Measurements from ENCODE around the gene OR7G1. TPM values are rescaled to one million over a fixed set of nuclear protein-coding genes. Genes with fewer than 3 reads are reported as not detected.

Gene OR7G1, protein sequence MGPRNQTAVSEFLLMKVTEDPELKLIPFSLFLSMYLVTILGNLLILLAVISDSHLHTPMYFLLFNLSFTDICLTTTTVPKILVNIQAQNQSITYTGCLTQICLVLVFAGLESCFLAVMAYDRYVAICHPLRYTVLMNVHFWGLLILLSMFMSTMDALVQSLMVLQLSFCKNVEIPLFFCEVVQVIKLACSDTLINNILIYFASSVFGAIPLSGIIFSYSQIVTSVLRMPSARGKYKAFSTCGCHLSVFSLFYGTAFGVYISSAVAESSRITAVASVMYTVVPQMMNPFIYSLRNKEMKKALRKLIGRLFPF
- not detected in 2 replicates for total RNA-seq

DNA sequence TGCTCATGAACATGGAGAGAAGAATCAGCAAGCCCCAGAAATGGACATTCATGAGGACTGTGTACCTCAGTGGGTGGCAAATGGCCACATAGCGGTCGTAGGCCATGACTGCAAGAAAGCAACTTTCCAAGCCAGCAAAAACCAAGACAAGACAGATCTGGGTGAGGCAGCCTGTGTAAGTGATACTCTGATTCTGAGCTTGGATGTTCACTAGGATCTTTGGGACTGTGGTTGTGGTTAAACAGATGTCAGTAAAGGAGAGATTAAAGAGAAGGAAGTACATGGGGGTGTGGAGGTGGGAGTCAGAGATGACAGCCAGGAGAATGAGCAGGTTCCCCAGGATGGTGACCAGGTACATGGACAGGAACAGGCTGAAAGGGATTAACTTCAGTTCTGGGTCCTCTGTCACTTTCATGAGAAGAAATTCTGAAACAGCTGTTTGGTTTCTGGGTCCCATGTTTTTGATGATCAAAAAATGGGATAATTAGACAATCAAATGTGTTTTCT is at the start of gene OR7G1:
TSS of gene OR7G1 (minus strand) at position 457 of the 507 bp plus-strand sequence. CDS start at position 457, 0 bp downstream.
- intact Hi-C loops (cut with micrococcal nuclease) = no loop called here

DNA sequence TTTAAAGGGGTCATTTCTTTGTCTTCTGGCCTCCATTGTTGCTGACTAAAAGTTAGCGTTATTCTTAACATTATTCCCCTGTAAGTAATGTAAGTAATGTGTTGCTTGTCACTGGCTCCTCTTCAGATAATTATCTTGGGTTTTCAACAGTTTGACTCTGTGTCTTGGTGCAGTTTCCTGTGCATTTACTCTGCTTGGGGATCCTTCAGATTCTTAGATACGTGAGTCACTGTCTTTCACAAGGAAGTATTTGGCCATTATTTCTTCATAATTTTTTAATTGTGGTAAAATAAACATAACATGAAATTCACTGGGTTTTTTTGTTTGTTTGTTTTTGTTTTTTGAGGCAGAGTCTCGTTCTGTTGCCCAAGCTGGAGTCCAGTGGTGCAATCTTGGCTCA is 49.7 kb upstream of the OR7G1 start:
- intact Hi-C loops (cut with micrococcal nuclease) = no loop called here

- intact Hi-C loops (cut with micrococcal nuclease) = no loop called here
Measured at GRCh38 chr19:9161427-9161826, 45.9 kb upstream of the OR7G1 start.

DNA sequence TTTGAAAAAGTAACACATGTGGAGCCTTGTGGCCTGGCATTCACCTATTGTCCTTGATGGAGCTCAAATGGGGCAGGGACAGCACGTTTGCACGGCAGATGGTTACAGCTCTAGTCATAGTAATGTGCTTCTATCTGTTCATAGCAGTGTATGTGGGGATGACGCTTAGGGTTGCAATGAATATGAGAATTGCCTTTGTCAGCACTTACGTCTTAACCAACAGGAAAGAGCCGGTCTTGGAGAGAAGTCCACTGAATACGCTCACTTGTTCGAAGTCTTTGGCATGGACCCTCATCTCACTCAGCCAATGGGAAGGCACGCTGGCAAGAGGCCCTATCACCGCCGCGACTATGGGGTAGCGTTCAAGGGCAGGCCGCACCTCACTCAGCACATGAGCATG is 44.3 kb upstream of the OR7G1 start:
- intact Hi-C loops (cut with micrococcal nuclease) = no loop called here

DNA sequence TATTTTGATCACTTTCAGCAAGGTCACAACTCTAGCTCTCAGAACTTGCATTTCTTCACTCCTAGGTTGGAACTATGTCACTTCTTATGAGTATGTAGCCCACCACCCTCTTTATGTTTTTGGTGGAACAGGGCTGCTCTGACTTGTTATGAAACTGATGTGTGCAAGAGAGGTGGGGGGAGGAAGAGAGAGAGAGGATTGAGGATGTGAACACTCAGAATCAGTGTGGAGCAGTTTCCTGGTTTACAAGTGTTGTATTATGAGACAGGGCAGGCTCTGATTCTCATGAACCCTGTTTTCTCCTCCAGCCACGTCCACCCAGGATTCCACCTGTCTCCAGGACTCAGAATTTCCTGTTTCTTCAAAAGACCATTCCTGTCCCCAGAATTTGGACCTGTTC is 40.7 kb upstream of the OR7G1 start:
- intact Hi-C loops (cut with micrococcal nuclease) = no loop called here

- intact Hi-C loops (cut with micrococcal nuclease) = no loop called here
Measured at GRCh38 chr19:9155591-9155990, 40.0 kb upstream of the OR7G1 start.

DNA sequence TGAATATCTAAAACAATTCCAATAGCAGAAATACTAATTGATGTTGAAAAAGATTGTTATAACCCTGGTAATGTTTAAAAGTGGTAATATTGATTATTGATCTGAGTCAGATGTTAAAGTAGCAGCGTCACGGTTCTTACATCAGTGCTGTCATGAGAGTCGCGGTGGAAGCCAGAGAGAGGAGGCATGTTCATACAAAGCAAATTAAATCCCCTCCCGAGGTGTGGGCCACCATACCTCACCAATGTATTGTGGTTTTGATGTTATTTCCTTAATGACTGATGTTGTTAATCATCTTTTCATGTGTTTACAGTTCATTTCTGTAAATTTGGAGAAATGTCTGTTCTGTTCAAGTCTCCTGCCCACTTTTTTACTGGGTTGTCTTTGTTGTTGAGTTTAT is 35.8 kb upstream of the OR7G1 start:
- intact Hi-C loops (cut with micrococcal nuclease) = no loop called here

DNA sequence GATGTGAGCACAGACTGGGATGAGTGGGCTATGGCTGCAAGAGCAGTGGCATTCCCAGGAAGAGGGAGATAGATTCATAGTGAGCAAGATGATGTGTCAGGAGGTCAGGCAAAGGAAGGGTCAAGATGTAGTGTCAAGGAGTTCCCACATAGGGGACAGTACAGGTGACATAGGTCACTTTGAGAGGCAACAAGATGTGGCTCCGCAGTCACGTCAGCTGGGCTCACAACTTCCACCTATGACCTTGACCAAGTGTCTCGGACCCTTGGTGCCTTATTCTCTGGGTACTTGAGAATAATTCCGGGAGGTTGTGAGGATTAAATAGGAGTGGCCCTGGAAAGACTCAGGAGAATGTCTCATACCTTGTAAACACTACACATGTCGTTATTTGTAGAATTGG is 35.1 kb upstream of the OR7G1 start:
- intact Hi-C loops (cut with micrococcal nuclease) = no loop called here

DNA sequence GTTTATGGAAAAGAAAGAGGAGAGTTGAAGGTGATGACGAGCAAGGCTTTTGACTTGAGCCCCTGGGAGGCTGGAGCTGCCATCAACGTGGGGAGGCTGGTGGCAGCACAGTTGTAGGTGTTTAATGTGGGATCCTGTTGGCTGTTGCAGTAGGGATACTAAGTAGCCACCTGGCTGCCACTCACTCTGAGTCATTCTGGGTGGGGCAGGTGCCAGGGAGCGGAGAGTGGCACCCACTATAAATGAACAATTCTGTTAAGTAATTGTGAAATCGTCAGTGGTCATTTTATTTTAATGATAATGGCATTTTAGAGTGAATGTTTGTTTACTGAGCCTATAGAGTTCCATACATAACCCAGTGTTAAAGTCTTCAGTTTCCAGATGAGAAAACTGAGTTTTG is 34.4 kb upstream of the OR7G1 start:
- intact Hi-C loops (cut with micrococcal nuclease) = no loop called here

- intact Hi-C loops (cut with micrococcal nuclease) = no loop called here
Measured at GRCh38 chr19:9148697-9149096, 33.1 kb upstream of the OR7G1 start.

DNA sequence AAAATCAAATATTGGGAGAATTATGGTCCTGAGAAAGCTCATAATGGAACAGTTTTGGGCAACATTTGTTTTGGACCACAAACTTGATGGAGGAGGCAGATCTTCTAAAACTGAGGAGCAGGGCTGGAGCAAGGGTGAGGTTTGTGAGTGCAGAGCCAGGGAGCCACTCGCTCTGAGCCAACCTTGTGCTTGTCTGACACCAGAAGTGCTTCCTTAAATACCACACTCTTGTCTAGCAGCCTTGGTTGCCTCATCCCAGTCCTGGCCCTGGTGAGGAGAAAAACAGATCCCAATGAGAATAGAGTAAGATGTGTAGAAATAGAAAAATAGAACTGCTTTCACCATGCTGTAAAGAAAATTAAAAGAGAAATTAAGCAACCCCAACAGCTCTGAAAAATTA is 31.3 kb upstream of the OR7G1 start:
- intact Hi-C loops (cut with micrococcal nuclease) = no loop called here

DNA sequence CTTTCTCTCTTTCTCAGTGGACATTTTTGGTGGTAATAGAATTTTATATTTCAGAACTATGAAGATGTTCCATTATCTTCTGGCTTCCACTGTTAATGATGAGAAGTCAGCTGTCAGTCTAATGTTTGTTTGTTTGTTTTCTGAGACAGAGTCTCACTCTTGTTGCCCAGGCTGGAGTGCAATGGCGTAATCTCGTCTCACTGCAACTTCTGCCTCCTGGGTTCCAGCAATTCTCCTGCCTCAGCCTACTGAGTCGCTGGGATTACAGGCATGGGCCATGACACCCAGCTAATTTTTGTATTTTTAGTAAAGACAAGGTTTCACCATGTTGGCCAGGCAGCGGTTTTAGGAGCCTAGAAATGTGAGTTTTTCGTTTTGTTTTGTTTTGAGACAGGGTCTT is 29.4 kb upstream of the OR7G1 start:
- intact Hi-C loops (cut with micrococcal nuclease) = loop anchor here (5.0 kb wide), 1 partner anchor 952 kb away; no protein-coding TSS in a partner anchor

DNA sequence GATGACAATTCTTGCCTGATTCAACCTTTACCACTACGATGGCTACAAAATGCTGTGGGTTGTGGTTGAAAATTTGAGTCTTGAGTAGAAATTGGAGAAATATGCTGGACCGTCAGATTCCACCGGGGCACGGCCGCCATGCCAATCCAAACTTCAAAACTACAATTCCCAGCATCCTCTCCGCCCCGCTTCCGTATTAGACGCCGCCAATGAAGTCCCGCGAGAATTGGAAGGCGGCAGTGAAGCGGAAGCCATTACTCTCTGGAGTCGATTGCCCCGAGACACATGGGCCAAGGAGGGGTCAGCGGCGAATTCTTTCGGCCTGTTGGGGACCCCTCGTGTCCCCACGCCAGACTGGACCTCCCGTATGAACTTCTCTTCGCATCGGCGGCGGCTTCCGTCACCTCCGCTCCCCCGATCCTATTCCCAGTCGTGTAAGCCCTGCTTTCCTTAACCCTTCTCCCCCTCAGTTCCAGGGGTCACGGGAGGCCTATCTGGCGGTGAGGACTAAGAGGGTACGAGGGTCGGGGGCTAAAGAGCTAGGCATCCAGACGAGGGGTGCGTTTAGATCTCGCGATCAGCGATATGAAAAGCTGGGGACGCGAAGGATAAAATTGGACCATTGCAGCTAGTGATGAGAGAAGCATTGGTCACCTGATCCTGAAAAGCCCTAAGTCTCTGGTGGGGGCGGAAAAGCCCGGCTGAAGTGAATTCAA is 24.8 kb upstream of the OR7G1 start, which contains the start of gene ZNF317:
TSS of gene ZNF317 (plus strand) at position 239 of the 716 bp plus-strand sequence. CDS start 15,620 bp downstream, outside the sequence.
- intact Hi-C loops (cut with micrococcal nuclease) = loop anchor here (1.0 to 5.0 kb wide), 7 partner anchors 169 to 957 kb away; partner anchors contain the start of genes FBXL12, MBD3L1, ZNF266 and ZNF558

- intact Hi-C loops (cut with micrococcal nuclease) = loop anchor here (1.0 to 5.0 kb wide), 8 partner anchors 170 to 958 kb away; partner anchors contain the start of genes FBXL12, MBD3L1, ZNF266 and ZNF558
Measured at GRCh38 chr19:9139609-9140158, 24.1 kb upstream of the OR7G1 start.

DNA sequence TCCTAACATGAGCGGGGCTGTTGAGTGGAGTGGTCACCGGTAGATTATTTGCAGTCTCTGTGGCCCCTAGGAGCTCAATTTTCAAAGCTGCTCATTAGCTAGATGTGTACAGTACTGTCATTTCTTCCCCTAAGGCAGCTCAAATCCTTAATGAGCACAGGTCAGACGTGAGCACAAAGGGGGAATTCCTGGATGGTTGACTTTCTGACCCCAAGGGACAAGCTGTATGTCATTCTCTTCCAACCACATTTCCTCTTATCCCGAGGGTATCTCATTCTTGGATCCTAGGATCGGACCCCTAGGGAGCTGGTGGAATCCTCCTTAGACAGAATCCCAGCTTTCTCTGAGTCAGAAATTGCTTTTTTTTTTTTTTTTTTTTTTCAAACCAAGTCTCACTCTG is 16.9 kb upstream of the OR7G1 start:
- intact Hi-C loops (cut with micrococcal nuclease) = no loop called here

DNA sequence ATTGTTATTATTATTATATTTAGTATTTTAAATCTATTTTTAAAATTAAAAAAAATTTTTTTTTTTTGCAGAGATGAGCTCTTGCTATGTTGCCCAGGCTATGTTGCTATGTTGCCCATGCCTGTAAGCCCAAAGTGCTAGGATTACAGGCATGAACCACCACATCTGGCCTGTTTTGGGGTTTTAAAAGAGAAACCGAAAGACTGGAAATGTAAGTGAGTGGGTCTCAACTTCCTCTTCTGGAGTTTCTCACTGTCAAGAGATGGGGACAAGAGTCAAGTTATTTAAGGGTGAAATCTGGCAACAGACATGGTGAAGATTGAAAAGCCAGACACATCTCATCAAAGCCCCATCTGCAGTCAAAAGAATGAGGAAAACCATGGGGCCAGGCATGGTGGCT is 15.4 kb upstream of the OR7G1 start:
- intact Hi-C loops (cut with micrococcal nuclease) = no loop called here

GRCh38 chr19:9128171-9128570 is 12.6 kb upstream of the OR7G1 start:
- intact Hi-C loops (cut with micrococcal nuclease) = no loop called here

DNA sequence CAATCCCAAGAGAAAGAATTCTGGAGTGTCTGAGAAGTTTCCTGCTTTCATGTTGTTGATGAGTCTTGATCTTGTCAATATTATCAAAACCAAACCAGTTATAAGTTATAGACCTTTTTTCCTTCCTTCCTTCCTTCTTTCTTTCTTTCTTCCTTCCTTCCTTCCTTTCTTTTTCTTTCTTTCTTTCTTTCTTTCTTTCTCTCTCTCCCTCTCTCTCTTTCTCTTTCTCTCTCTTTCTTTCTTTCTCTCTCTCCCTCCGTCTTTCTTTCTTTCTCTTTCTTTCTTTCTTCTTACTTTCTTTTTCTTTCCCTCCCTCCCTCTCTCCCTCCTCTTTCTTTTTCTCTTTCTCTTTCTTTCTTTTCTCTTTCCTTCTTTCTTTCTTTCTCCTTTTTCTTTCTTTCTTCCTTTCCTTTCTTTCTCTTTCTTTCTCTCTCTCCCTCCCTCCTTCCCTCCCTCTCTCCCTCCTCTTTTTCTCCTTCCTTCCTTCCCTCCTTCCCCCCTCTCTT is 11.4 kb upstream of the OR7G1 start, which contains the start of gene OR7G3:
TSS of gene OR7G3 (minus strand) at position 51 of the 506 bp plus-strand sequence. CDS start at position 51, 0 bp downstream.
- intact Hi-C loops (cut with micrococcal nuclease) = no loop called here

- intact Hi-C loops (cut with micrococcal nuclease) = no loop called here
Measured at GRCh38 chr19:9116547-9116946, 984 bp upstream of the OR7G1 start.

- intact Hi-C loops (cut with micrococcal nuclease) = no loop called here
Measured at GRCh38 chr19:9109959-9110358, 5.6 kb downstream of the OR7G1 start.

DNA sequence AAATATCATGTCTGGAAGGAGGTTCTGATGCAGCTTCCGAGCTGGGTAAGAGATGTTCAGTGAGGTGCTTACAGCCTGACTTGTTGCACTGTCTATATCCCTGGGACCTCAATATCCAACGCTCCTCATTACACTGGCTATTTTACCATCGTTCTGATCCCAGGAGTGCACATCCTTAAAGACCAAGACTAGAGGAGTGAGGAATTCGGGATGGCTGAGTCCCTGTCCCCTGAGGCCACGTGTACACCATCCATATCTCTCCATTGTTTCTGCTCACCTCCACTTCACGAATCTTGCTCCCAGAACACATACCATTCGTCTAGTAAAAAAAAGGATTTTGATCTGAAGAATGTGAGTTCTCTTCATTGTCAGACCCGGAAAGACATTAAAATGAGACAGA is 8.2 kb downstream of the OR7G1 start, which contains the start of gene OR7G2:
TSS of gene OR7G2 (minus strand) at position 101 of the 400 bp plus-strand sequence. CDS start 4,232 bp downstream, outside the sequence.
- intact Hi-C loops (cut with micrococcal nuclease) = no loop called here

All from T-helper 2 cell treated with Interferon-gamma antibody and Interleukin-4, amounts not matched to agents 100 ng/mL and 5 ng/mL, for 36 hours (primary cell).